ENCODE measurements around the gene AP1M2. TPM values are rescaled to one million over a fixed set of nuclear protein-coding genes. Genes with fewer than 3 reads are reported as not detected.
A peak's percentile ranks its signal among the peaks of the same experiment; 100 is the strongest.

The AP1M2 gene
- total RNA-seq, 1 donor from 2014 or later: 29.0 TPM

DNA sequence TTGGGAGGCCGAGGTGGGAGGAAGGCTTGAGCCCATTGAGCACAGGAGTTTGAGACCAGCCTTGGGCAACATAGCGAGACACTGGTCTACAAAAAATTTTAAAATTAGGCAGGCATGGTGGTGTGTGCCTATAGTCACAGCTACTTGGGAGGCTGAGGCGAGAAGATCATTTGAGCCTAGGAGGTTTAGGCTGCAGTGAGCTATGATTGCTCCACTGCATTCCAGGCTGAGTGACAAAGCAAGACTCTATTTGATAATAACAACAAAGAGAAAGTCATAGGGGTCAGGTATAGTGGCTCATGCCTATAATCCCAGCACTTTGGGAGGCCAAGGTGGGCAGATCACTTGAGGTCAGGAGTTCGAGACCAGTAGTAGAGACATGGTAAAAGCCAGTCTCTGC lies 33.7 kb upstream of the AP1M2 start:
- no peak for DNase-seq (ENCODE audit: extremely low spot score in 2 of 2)
- TF ChIP-seq POLR2AphosphoS5 (IDR thresholded peaks at IDR 0.05; ENCODE audit: insufficient read depth in 1 of 2, low read depth in 1 of 2) (no peak), POLR2A (IDR thresholded peaks at IDR 0.05) (no peak)
- TF ChIP-seq, protein P1, sequence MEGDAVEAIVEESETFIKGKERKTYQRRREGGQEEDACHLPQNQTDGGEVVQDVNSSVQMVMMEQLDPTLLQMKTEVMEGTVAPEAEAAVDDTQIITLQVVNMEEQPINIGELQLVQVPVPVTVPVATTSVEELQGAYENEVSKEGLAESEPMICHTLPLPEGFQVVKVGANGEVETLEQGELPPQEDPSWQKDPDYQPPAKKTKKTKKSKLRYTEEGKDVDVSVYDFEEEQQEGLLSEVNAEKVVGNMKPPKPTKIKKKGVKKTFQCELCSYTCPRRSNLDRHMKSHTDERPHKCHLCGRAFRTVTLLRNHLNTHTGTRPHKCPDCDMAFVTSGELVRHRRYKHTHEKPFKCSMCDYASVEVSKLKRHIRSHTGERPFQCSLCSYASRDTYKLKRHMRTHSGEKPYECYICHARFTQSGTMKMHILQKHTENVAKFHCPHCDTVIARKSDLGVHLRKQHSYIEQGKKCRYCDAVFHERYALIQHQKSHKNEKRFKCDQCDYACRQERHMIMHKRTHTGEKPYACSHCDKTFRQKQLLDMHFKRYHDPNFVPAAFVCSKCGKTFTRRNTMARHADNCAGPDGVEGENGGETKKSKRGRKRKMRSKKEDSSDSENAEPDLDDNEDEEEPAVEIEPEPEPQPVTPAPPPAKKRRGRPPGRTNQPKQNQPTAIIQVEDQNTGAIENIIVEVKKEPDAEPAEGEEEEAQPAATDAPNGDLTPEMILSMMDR (IDR thresholded peaks at IDR 0.05): no peak
- Histone ChIP-seq H3K36me3 (no peaks in the 10 kb centered on the region), H3K9me3 (no peaks in the 10 kb centered on the region), H3K4me3 (no peak overlapping the region), H3K27me3 (no peaks in the 10 kb centered on the region), H3K27ac (no peak overlapping the region), H3K4me1 (peaks cover 44% of the 10 kb centered on the region)
- intact Hi-C loops (cut with DNase I): no loop called here

DNA sequence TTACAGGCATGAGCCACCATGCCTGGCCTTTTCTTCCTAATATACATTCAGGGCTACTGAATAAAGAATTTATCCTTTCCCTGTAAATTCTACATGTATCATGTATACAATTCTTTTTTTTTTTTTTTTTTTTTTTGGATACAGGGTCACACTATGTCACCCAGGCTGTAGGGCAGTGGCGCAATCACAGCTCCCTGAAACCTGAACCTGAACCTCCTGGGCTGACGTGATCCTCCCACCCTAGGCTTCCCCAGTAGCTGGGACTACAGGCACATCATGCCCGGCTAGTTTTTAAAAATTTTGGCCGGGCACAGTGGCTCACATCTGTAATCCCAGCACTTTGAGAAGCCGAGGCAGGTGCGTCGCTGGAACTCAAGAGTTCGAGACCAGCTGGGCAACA lies 31.7 kb upstream of the AP1M2 start:
- Histone ChIP-seq H3K36me3 (no peaks in the 10 kb centered on the region), H3K4me3 (no peak overlapping the region), H3K27ac (no peak overlapping the region), H3K4me1 (peaks cover 29% of the 10 kb centered on the region), H3K27me3 (no peaks in the 10 kb centered on the region), H3K9me3 (no peaks in the 10 kb centered on the region)
- intact Hi-C loops (cut with DNase I): no loop called here
- TF ChIP-seq POLR2AphosphoS5 (IDR thresholded peaks at IDR 0.05; ENCODE audit: insufficient read depth in 1 of 2, low read depth in 1 of 2) (no peak), POLR2A (IDR thresholded peaks at IDR 0.05) (no peak)
- TF ChIP-seq, protein P1 (IDR thresholded peaks at IDR 0.05): no peak
- no peak for DNase-seq (ENCODE audit: extremely low spot score in 2 of 2)

DNA sequence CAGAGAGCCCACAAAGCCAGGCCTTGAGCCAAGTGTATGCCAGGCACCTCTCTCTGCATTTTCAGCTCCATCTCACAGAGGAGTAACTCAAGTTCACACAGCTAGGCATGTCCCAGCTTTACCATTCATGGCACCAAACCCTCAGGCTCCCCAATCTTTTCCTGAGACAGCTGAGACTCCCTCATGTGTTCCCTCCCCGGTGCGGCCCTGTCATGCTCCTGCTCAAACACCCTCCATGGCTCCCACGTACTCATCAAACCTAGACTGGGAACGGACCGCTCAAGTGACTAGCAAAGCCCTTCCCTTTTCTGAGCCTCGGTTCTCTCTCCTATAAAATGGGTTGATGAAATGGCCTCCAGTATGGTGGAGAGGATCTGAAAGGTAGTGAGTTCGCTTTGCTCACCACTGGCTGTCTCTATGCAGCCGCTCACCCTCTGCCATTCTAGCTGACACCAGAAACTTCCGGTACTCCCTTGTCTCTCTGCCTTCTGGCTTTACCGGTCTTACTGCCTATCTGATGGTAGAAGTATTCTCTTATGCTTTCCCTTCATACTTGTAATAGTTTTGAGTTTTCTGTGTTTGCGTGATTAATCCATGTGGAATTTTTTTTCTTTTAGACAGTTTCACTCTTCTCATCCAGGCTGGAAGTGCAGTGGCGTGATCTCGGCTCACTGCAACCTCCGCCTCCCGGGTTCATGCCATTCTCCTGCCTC lies 30.5 kb upstream of the AP1M2 start:
- Histone ChIP-seq H3K36me3 (no peaks in the 10 kb centered on the region), H3K4me3 (peak overlapping the region in 1 of 2 donors; percentile 9), H3K27me3 (no peaks in the 10 kb centered on the region), H3K27ac (peak overlapping the region; percentile 61), H3K9me3 (no peaks in the 10 kb centered on the region), H3K4me1 (peaks cover 42% of the 10 kb centered on the region)
- DNase-seq (ENCODE audit: extremely low spot score in 2 of 2): no peak
- TF ChIP-seq, protein P1 (IDR thresholded peaks at IDR 0.05): no peak
- TF ChIP-seq POLR2AphosphoS5 (IDR thresholded peaks at IDR 0.05; ENCODE audit: insufficient read depth in 1 of 2, low read depth in 1 of 2): peak in 1 of 2 donors; percentile 65
- intact Hi-C loops (cut with DNase I): no loop called here

DNA sequence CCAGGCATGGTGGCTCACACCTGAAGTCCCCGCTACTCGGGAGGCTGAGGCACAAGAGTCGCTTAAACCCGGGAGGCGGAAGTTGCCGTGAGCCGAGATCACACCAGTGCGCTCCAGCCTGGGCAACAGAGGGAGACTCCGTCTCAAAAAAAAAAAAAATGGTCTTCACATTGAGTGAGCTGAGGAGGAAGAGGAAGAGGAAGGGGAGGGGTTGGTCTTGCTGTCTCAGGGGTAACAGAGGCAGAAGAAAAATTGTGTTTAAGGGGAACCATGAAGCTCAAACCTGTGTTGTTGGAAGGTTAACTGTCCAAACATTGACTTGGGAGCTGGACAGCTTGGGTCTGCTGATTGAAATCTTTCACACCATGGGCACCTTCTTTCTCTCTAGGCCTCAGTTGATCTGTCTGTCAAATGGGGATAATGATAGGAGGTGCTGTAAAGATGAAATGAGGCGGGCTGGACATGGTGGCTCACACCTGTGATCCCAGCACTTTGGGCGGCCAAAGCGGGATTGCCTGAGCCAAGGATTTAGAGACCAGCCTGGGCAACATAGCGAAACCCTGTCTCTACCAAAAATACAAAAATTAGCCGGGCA lies 28.4 kb upstream of the AP1M2 start:
- no peaks in the 10 kb centered on the region for H3K36me3 ChIP-seq
- peaks cover 56% of the 10 kb centered on the region for H3K4me1 ChIP-seq
- intact Hi-C loops (cut with DNase I): no loop called here
- TF ChIP-seq POLR2AphosphoS5 (IDR thresholded peaks at IDR 0.05; ENCODE audit: insufficient read depth in 1 of 2, low read depth in 1 of 2) (no peak), POLR2A (IDR thresholded peaks at IDR 0.05) (no peak)
- TF ChIP-seq, protein P1 (IDR thresholded peaks at IDR 0.05): no peak
- no peaks in the 10 kb centered on the region for H3K9me3 ChIP-seq
- no peaks in the 10 kb centered on the region for H3K27me3 ChIP-seq
- no peak for DNase-seq (ENCODE audit: extremely low spot score in 2 of 2)
- H3K4me3 ChIP-seq: no peak overlapping the region
- H3K27ac ChIP-seq: no peak overlapping the region

DNA sequence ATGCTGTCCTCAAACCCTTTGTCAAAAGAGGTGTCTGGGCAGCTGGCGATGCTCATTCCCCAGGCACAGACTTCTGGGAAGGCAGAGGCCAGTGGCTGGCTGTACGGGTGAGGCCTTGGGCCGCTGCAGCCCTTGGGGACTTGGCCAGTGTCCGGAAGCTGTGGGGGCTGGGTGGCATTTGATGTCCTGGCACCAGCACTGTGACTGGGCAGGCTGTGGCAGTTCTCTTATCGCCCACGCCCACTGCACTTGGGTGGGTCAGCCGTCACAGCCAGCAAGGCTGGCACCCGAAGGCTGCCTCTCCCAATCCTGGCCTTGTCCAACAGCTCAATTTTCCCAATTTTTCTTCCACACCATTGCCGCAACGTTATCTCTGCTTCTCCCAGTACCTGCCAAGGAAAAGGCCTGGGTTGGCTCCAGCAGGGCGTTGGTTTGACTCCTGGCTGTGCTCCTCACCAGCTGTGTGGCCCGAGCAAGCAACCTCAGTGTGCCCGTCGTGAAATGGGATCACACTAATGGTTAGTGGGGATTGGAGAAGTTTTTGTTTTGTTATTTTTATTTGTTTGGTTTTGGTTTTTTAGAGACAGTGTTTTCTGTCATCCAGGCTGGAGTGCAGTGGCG lies 25.5 kb upstream of the AP1M2 start:
- intact Hi-C loops (cut with DNase I): no loop called here
- no peak for TF ChIP-seq POLR2AphosphoS5 (IDR thresholded peaks at IDR 0.05; ENCODE audit: insufficient read depth in 1 of 2, low read depth in 1 of 2)
- TF ChIP-seq, protein P1 (IDR thresholded peaks at IDR 0.05): no peak
- no peak for TF ChIP-seq POLR2A (IDR thresholded peaks at IDR 0.05)
- Histone ChIP-seq H3K4me1 (peaks cover 45% of the 10 kb centered on the region), H3K36me3 (no peaks in the 10 kb centered on the region), H3K4me3 (no peak overlapping the region), H3K9me3 (no peaks in the 10 kb centered on the region), H3K27ac (peak overlapping the region; percentile 51), H3K27me3 (no peaks in the 10 kb centered on the region)
- DNase-seq (ENCODE audit: extremely low spot score in 2 of 2): no peak
